ENCODE data around the gene PPP2R3B. TPM values are rescaled to one million over a fixed set of nuclear protein-coding genes. Genes with fewer than 3 reads are reported as not detected.

Gene PPP2R3B
- total and polyA plus RNA-seq, 2 donors (not counting 1 experiment from before 2014, with no cell fraction given): 43.3 to 47.6 TPM

- Histone ChIP-seq H3K9me3 (ENCODE audit: control extremely low read depth in 1 of 3, control insufficient read depth in 2 of 3, insufficient read depth in 1 of 3, low read length in 2 of 3) (peaks cover 0 to 14% (median 0%) of the 10 kb centered on the region in 3 donors), H4K20me1 (ENCODE audit: control insufficient read depth, insufficient read depth, low read length, poor library complexity, severe bottlenecking) (no peaks in the 10 kb centered on the region), H3K4me1 (ENCODE audit: control insufficient read depth in 2 of 2, insufficient read depth in 2 of 2, low read length in 2 of 2) (no peaks in the 10 kb centered on the region), H3K9ac (ENCODE audit: low read length) (no peak overlapping the region), H3K36me3 (replicated peaks in 1 of 2; ENCODE audit: control extremely low read depth in 1 of 2, control insufficient read depth in 1 of 2, extremely low read depth in 1 of 2, insufficient read depth in 2 of 2, low read length in 1 of 2) (peaks cover 0 to 9% of the 10 kb centered on the region in 2 experiments), H2AFZ (ENCODE audit: insufficient read depth, low read depth, low read length, poor library complexity, severe bottlenecking) (no peak overlapping the region), H3K4me2 (replicated peaks; ENCODE audit: low read depth, low read length, poor library complexity, severe bottlenecking) (no peak overlapping the region), H3K79me2 (ENCODE audit: control insufficient read depth, insufficient read depth, low read length) (peaks cover 13% of the 10 kb centered on the region), H3K27me3 (replicated peaks in 1 of 4; ENCODE audit: control extremely low read depth in 1 of 4, control insufficient read depth in 3 of 4, insufficient read depth in 4 of 4, low read length in 3 of 4) (no peaks in the 10 kb centered on the region), H3K4me3 (ENCODE audit: control extremely low read depth in 1 of 5, extremely low read depth in 1 of 5, insufficient read depth in 1 of 5, low read depth in 2 of 5, low read length in 4 of 5) (no peak overlapping the region), H3K27ac (ENCODE audit: low read length in 2 of 2) (no peak overlapping the region)
- no peak overlapping the region for H3K4me3 Mint-ChIP-seq
- no peaks in the 10 kb centered on the region for H3K4me1 Mint-ChIP-seq
- H3K9me3 Mint-ChIP-seq (ENCODE audit: insufficient read depth): no peaks in the 10 kb centered on the region
- no peak for DNase-seq
- intact Hi-C loops (cut with micrococcal nuclease): no loop called here
- 95% methylated on average over 15 of the region's 18 CpGs for WGBS (ENCODE audit: insufficient coverage)
- POLR2A ChIA-PET: no interaction called here
- no peak for TF ChIP-seq EZH2 (IDR thresholded peaks at IDR 0.05; ENCODE audit: borderline replicate concordance, insufficient read depth, low read depth, low read length, poor library complexity, severe bottlenecking)
- TF ChIP-seq CTCF (IDR thresholded peaks at IDR 0.05): no peak
- H3K27me3 Mint-ChIP-seq: no peaks in the 10 kb centered on the region
- H3K27ac Mint-ChIP-seq: no peak overlapping the region
- CTCF ChIA-PET: no interaction called here
- no peak for ATAC-seq (ENCODE audit: low read depth)
Measured at GRCh38 chrX:349196-349595, 37.5 kb downstream of the PPP2R3B start.

- no peak overlapping the region for H3K4me3 Mint-ChIP-seq
- H3K27ac Mint-ChIP-seq: no peak overlapping the region
- intact Hi-C loops (cut with micrococcal nuclease): no loop called here
Measured at GRCh38 chrX:348461-349117, 38.1 kb downstream of the PPP2R3B start.

More at GRCh38 chrX:348461-349117, 38.1 kb downstream of the PPP2R3B start:
- H3K27me3 ChIP-seq (replicated peaks in 1 of 4; ENCODE audit: control extremely low read depth in 1 of 4, control insufficient read depth in 3 of 4, insufficient read depth in 4 of 4, low read length in 3 of 4): no peaks in the 10 kb centered on the region
- no peaks in the 10 kb centered on the region for H3K4me1 ChIP-seq (ENCODE audit: control insufficient read depth in 2 of 2, insufficient read depth in 2 of 2, low read length in 2 of 2)
- TF ChIP-seq EZH2 (IDR thresholded peaks at IDR 0.05; ENCODE audit: borderline replicate concordance, insufficient read depth, low read depth, low read length, poor library complexity, severe bottlenecking): no peak
- no peak for TF ChIP-seq CTCF (IDR thresholded peaks at IDR 0.05)
- WGBS (ENCODE audit: insufficient coverage): 96% methylated on average over 5 of the region's 11 CpGs
- no peak overlapping the region for H3K4me2 ChIP-seq (replicated peaks; ENCODE audit: low read depth, low read length, poor library complexity, severe bottlenecking)
- POLR2A ChIA-PET: no interaction called here
- ATAC-seq (ENCODE audit: low read depth): no peak
- H3K27me3 Mint-ChIP-seq: no peaks in the 10 kb centered on the region
- H3K27ac ChIP-seq (ENCODE audit: low read length in 2 of 2): no peak overlapping the region
- H2AFZ ChIP-seq (ENCODE audit: insufficient read depth, low read depth, low read length, poor library complexity, severe bottlenecking): no peak overlapping the region
- peaks cover 13% of the 10 kb centered on the region for H3K79me2 ChIP-seq (ENCODE audit: control insufficient read depth, insufficient read depth, low read length)
- no peak overlapping the region for H3K4me3 ChIP-seq (ENCODE audit: control extremely low read depth in 1 of 5, extremely low read depth in 1 of 5, insufficient read depth in 1 of 5, low read depth in 2 of 5, low read length in 4 of 5)
- H3K4me1 Mint-ChIP-seq: no peaks in the 10 kb centered on the region
- no peak for DNase-seq
- CTCF ChIA-PET: no interaction called here
- H3K9me3 Mint-ChIP-seq (ENCODE audit: insufficient read depth): no peaks in the 10 kb centered on the region
- no peaks in the 10 kb centered on the region for H4K20me1 ChIP-seq (ENCODE audit: control insufficient read depth, insufficient read depth, low read length, poor library complexity, severe bottlenecking)
- H3K9ac ChIP-seq (ENCODE audit: low read length): no peak overlapping the region
- peaks cover 0 to 16% (median 0%) of the 10 kb centered on the region in 3 donors for H3K9me3 ChIP-seq (ENCODE audit: control extremely low read depth in 1 of 3, control insufficient read depth in 2 of 3, insufficient read depth in 1 of 3, low read length in 2 of 3)
- peaks cover 0 to 9% of the 10 kb centered on the region in 2 experiments for H3K36me3 ChIP-seq (replicated peaks in 1 of 2; ENCODE audit: control extremely low read depth in 1 of 2, control insufficient read depth in 1 of 2, extremely low read depth in 1 of 2, insufficient read depth in 2 of 2, low read length in 1 of 2)
